Epithelial cell of proximal tubule (primary cell): Measurements from ENCODE around the gene HAP1. TPM values are rescaled to one million over a fixed set of nuclear protein-coding genes. Genes with fewer than 3 reads are reported as not detected.

Experiments used
- DNase-seq: peaks from one replicate; pipeline ENCODE4 v3.0.0-alpha.2; 2011; ENCODE audit warnings: low read depth
- H3K4me3 ChIP-seq: 2 replicates; pipeline ENCODE4 v1.5.1; 2011; ENCODE audit warnings: low read depth, mild to moderate bottlenecking, low read length
- total RNA-seq: library from RNA; depleted of rRNA; stranded (reverse); fragments of >200 nt; gene quantifications from 2 replicates; pipeline ENCODE4 v1.2.3, GENCODE V29; 2015
- TF ChIP-seq, protein P1 (sequence below): conservative IDR thresholded peaks from 2 replicates; pipeline ENCODE4 v1.5.1; 2012; ENCODE audit warnings: low read depth, mild to moderate bottlenecking, low read length

HAP1 gene
- total RNA-seq, 1 donor from 2014 or later: 0.06 TPM

DNA sequence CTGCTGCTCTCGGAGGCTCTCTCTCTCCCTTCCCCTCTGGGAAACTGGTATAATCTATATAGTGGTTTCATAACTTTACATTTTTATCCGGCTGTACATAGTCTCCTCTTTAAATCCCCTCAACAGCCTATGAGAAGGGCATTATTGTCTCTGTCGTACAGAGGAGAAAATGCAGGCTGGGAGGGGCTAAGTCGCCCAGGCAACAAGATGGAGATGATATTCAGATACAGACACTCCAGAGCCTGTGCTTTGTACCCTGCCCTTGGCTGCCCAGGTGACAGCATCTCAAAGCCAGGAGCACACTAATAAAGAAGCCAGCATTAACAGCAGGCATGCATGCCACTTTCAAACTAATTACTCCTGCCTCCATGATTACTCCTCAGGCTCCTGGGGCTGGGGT is 50.4 kb downstream of the HAP1 start:
- DNase-seq: no peak
- TF ChIP-seq, protein P1, sequence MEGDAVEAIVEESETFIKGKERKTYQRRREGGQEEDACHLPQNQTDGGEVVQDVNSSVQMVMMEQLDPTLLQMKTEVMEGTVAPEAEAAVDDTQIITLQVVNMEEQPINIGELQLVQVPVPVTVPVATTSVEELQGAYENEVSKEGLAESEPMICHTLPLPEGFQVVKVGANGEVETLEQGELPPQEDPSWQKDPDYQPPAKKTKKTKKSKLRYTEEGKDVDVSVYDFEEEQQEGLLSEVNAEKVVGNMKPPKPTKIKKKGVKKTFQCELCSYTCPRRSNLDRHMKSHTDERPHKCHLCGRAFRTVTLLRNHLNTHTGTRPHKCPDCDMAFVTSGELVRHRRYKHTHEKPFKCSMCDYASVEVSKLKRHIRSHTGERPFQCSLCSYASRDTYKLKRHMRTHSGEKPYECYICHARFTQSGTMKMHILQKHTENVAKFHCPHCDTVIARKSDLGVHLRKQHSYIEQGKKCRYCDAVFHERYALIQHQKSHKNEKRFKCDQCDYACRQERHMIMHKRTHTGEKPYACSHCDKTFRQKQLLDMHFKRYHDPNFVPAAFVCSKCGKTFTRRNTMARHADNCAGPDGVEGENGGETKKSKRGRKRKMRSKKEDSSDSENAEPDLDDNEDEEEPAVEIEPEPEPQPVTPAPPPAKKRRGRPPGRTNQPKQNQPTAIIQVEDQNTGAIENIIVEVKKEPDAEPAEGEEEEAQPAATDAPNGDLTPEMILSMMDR: no peak
- H3K4me3 ChIP-seq: no peak overlapping the region

DNA sequence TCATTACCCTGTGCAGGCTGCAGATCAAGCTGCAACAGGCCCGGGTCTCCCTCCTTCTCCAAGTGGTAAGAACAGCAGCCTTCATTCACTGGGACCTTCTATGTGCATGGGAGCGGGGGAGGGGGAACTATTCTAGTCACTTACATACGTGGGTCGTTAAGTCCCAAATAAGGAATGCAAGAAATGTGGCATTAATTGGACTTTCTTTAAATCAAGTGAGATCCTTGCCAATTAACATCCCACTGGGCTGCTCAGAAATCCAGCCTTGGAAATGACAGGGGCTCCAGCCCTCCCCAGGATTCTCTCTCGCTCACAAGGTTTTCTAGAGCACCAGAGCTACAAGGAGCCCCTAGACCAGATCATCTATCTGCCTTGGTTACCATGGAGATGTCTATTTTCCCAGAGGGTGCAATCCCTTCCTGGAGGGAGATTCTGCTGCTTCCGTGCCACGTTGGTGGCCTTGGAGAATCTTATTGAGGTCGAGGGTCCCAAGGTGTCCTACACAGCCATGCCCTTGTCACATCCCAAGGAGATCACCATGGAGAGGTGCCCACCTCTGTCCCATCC is 50.9 kb downstream of the HAP1 start:
- no peak for DNase-seq
- H3K4me3 ChIP-seq: no peak overlapping the region
- TF ChIP-seq, protein P1: no peak

DNA sequence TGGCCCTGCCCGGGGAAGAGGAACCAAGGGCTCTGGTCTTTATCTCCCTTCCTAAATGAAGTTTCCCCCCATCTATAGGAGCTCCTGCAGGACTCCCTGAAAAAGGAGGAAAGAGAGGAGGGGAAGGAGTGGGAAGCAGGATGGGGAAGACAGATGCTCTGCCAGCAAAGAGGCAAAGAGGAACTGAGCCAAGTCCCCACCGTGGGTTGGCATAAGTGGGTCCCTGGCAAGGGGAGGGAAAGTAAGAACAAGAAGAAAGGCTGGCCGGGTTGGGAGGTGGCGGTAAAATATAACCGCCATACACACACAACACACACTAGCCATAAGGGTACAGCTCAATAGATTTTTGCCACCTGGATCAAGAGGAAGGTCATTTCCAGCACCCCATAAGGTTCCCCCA is 51.8 kb downstream of the HAP1 start:
- TF ChIP-seq, protein P1: no peak

DNA sequence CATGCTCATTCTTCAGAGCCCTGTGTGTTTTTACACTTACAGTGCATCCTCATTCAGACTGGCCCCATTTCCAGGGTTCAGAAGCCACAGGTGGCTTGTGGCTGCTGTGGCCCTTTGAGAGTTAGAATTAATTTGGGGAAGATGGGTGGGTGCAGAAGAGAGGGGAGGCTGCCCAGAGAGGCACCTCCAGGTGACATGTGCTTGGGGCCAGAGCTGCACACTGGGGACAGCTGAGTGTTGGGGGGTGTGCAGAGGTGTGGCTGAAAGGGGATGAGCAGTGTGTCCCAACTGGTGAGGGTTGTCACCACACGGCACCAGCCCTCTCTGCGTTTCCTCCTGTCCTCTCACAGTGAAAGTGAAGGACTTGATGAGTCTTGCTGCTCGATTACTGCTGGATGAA is 52.7 kb downstream of the HAP1 start:
- DNase-seq: no peak
- TF ChIP-seq, protein P1: no peak
- no peak overlapping the region for H3K4me3 ChIP-seq

More for the DNA sequence above, 51.8 kb downstream of the HAP1 start:
- no peak for DNase-seq
- H3K4me3 ChIP-seq: no peak overlapping the region

DNA sequence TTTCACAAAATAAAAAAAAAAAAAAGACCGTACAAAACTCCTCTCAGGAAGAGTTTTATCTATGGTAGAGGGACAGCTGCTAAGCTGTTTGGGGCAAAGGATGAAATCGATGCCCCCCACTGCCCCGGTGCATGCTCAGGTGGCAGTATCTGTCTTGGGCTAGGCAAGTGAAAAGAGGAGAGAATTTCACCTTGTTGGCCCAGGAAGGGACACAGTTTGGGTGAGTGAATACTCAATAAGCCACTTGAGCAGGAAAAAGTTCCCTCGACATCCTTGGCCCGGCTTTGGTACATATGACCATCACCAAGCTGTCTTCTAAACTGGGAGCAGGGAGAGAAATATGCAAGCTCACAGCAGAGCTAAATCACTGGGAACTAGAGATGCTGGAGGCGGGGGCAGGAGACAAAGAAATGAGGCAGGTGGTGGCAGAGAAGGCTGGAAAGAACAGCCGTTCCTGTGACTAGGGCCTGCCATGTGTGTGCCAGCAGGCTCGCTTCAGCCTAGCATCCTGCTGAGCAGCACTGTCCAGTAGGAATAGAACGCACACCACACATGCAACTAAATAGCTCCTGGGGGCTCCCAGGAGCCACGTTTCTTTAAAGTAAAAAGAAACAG is 53.9 kb downstream of the HAP1 start:
- TF ChIP-seq, protein P1: no peak
- H3K4me3 ChIP-seq: no peak overlapping the region
- DNase-seq: no peak

DNA sequence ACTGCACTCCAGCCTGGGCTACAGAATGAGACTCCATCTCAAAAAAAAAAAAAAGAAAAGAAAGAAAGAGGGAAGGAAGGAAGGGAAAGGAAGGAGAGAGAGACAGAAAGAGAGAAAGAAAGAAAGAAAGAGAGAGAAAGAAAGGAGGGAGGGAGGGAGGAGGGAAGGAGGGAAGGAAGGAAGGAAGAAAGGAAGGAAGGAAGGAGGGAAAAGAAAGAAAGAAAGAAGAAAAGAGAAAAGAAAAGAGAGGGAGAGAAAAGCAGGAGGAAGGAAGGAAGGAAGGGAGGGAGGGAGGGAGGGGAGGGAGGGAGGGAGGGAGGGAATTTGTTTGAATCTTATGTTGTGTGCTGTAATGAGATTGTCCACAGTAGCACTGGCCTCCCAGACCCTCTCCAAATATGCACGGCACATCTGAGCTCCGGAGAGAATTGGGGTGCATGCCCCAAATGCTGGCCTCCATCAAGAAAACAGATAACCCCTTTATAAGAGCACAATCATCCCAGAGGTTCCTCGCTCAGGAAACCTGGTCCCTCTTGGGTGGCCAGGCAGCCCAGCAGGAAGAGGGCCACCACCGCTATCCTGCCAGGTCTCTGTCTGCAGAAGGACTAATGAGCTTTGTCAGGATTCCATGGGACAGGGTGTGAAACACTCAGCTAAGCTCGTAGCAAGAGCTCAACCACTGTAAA is 54.6 kb downstream of the HAP1 start:
- DNase-seq: no peak
- H3K4me3 ChIP-seq: no peak overlapping the region
- TF ChIP-seq, protein P1: no peak
